ENCODE measurements around the gene F12.

GRCh38 chr5:177458912-177459350 is 49.6 kb upstream of the F12 start:
- no peak for TF ChIP-seq EZH2 (IDR thresholded peaks at IDR 0.05; ENCODE audit: borderline replicate concordance, low read depth, low read length, poor library complexity, severe bottlenecking)
- TF ChIP-seq CTCF (conservative IDR thresholded peaks at IDR 0.05; ENCODE audit: low read depth, low read length): no peak

All from A673 (cell line).